ENCODE measurements around the gene ARHGAP4.

Gene ARHGAP4

GRCh38 chrX:153927922-153928760 is 2.1 kb upstream of the ARHGAP4 start:
- peak; percentile 85 to 89 (median 86) for DNase-seq (ENCODE audit: low read depth in 2 of 3, low spot score in 1 of 3)

- no peak for DNase-seq (ENCODE audit: low read depth in 2 of 3, low spot score in 1 of 3)
Observed at GRCh38 chrX:153927672-153927921, 1.5 kb upstream of the ARHGAP4 start.

DNA sequence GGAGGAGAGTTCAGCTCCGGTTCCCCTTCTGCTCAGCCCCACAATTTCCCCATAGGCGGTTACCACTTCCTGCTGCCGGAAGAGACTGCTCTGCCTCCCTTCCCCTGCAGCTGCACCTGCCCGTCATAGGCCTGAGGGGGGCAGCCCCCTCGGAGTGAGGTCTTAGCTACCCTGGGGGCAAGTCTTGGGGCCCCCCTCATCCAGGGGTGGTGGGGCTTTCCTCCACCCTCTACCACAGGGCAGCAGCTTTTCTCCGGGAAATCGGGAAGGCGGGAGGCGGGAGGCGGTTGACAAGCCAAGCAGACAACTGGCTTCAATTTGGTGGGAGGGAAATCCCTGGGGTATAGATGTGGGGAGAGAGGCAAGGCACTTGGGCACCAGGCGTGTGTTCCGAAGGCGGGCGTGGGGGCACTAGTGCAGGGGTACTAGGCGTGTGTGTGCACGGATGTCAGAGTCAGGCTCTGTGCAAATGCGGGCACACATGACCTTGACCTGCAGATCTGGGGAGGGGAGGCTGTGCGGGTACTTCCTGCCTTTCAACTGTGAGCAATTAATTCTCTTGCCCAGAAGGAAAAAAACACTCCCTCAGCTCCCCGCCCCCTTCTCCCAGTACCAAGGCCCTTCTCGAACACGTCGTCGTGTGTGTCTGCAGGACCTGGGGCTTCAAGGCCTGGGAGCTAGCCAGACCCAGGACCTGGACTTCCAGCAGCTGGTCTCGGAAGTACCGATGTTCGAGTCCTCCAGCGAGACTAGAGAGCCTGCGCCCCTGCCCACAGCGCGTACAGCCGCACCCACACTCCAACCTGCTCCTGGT is 1.0 kb upstream of the ARHGAP4 start:
- peak in 2 of 3 donors; percentile 54 to 61 for DNase-seq (ENCODE audit: low read depth in 2 of 3, low spot score in 1 of 3)

DNA sequence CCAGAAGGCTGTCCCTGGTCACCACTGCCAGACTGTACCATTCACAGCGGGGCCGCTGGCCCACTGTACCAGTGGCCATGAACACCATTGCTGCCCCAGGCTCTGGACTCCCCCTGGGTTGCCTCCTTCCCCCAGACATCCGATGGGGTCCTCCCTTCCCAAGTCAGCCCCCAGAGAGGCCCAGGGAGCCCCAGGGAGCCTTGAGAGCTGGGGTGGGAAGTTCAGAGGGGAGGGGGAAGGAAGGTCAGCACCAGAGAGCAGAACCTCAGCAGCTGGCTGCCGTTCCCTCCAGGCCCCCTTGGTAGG is 441 bp upstream of the ARHGAP4 start:
- no peak for DNase-seq (ENCODE audit: low read depth in 2 of 3, low spot score in 1 of 3)

- no peak for DNase-seq (ENCODE audit: low read depth in 2 of 3, low spot score in 1 of 3)
Observed at GRCh38 chrX:153925387-153925738, 701 bp downstream of the ARHGAP4 start.

GRCh38 chrX:153924149-153924861 is 1.8 kb downstream of the ARHGAP4 start:
- no peak for DNase-seq (ENCODE audit: low read depth in 2 of 3, low spot score in 1 of 3)

DNA sequence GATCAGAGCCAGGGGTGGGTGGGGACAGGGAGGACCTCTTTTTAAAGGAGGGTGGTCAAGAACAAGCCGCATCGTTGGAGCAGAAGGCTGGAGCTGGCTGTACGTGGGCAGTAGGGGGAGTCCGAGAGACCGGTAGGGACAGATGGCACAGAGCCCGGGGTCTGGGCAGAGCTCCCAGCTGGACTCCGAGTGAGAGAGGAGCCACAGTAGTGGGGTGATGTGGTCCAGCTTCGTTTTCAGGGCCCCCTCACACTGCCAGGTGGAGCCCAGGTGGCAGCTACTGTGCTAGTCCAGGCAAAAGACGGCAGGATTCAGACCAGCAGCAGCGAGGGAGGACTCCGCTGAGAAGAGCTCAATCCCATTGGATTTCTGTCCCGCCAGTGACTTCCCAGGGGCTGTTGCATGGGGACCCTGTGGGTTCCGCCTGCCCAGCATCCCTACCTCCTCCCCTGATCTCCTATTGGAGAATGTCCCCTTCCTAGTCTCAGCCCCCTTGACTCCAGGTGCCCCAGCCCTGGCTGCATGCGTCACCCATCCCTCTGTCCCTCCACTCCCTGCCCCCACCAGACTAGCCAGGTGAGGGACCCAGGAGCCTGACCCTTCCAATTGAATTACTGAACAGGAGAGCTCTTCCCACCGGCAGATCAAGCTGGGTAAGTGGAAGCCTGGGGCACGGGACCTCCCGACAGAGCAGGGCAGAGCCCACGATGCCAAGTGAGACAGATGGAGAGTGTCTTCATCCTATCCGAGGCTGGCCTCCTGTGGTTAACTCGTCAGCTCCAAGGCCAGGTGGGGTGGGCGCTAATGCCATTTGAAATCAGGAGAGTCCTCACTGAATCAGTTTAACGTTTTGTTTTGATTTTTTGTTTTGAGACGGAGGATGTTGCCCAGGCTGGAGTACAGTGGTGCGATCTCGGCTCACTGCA is 2.9 kb downstream of the ARHGAP4 start:
- no peak for DNase-seq (ENCODE audit: low read depth in 2 of 3, low spot score in 1 of 3)

DNA sequence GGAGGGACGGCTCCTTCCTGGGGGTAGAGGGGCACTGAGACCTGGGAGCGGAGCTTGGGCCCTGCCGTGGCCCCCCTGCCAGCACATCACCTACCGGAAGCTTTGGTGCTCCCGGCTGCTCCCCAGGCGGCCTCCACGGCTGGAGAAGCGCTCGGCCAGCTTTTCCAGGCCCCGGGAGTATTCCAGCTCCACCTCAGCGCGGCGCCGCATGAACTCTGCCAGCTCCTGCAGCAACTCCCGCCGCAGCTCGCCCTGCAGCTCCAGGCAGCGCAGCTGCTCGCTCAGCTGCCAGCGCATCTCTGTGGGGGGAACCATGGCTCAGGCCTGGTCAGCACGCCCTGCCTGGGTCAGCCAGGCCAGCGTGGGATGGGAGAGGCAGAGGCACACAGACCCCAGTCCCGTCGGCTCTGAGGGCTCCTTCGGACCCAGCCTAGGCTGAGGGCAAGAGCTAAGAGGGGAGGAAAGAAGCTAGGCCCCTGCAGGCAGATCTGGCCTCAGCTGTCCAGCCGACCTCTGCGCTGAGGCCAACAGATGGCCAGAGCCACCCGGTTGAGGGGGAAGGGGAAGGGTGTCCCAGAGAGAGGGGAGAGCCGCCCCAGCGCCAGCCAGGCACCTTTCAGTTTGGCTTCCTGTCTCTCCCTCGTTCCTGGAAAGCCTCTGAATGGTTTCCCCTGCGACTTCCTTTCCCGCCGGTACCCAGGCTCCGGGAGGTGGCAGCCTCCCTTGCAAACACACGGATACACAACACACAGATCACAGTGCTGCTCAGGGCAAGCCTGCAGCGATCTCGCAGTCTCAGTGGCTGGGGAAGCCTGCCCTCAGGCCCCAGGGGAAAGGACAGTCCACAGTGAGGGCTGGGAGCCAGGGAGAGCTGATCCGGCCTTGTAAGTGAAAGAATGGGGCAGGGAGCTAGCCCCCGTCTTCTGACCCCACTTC is 4.3 kb downstream of the ARHGAP4 start:
- no peak for DNase-seq (ENCODE audit: low read depth in 2 of 3, low spot score in 1 of 3)

GRCh38 chrX:153921070-153921469 is 5.0 kb downstream of the ARHGAP4 start:
- no peak for DNase-seq (ENCODE audit: low read depth in 2 of 3, low spot score in 1 of 3)

GRCh38 chrX:153920546-153920945 is 5.5 kb downstream of the ARHGAP4 start:
- DNase-seq (ENCODE audit: low read depth in 2 of 3, low spot score in 1 of 3) = no peak

DNA sequence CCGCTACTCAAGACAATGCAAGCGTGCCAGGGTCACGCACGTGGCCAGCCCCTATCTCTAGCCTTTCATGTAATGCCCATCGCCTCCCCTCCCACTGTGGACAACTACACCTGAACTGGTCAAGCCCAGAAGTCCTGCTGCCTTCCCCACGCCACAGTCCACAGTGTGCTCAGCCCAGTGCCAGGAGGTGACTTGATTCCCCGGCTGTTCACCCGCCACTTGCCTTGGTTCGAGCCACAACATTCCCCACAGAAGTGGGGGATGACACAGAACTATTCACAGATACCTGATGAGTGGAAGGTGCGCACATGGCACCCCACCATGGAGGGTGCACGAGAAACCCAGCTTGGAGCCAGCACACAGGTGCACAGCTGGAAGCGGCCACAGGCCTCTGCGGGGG is 6.8 kb downstream of the ARHGAP4 start:
- no peak for DNase-seq (ENCODE audit: low read depth in 2 of 3, low spot score in 1 of 3)

- DNase-seq (ENCODE audit: low read depth in 2 of 3, low spot score in 1 of 3) = no peak
Observed at GRCh38 chrX:153917869-153918268, 8.2 kb downstream of the ARHGAP4 start.

- DNase-seq (ENCODE audit: low read depth in 2 of 3, low spot score in 1 of 3) = no peak
Observed at GRCh38 chrX:153913701-153914100, 12.4 kb downstream of the ARHGAP4 start.

DNA sequence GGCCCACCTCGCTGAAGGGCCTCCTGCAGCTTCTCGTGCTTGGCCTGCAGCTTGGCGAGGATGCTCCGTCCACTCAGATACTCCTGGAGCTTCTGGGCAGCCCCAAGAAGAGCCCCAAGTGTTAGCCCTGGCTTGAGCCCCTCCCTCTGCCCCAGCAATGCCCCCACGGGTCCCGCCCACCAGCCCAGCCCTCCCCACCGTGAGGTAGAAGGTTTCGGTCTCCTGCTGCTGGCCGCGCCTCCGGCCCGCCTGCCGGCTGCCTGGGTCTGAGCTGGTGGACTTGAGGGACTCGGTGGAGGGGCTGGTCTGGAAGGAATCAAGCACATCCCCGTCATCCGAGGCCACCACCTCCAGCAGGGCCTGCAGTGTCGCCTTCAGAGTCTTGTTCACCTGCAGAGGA is 12.9 kb downstream of the ARHGAP4 start:
- DNase-seq (ENCODE audit: low read depth in 2 of 3, low spot score in 1 of 3) = no peak

- DNase-seq (ENCODE audit: low read depth in 2 of 3, low spot score in 1 of 3) = no peak
Observed at GRCh38 chrX:153911798-153912197, 14.3 kb downstream of the ARHGAP4 start.

- DNase-seq (ENCODE audit: low read depth in 2 of 3, low spot score in 1 of 3) = no peak
Observed at GRCh38 chrX:153910446-153910845, 15.6 kb downstream of the ARHGAP4 start.

GRCh38 chrX:153909980-153910360 is 16.1 kb downstream of the ARHGAP4 start:
- DNase-seq (ENCODE audit: low read depth in 2 of 3, low spot score in 1 of 3) = no peak

- DNase-seq (ENCODE audit: low read depth in 2 of 3, low spot score in 1 of 3) = no peak
Observed at GRCh38 chrX:153909024-153909979, 16.8 kb downstream of the ARHGAP4 start.
